LHCN-M2 (cell line): ENCODE data around the gene RPGRIP1. TPM values are rescaled to one million over a fixed set of nuclear protein-coding genes. Genes with fewer than 3 reads are reported as not detected.
A peak's percentile ranks its signal among the peaks of the same experiment; 100 is the strongest.
"Not testable (repeated sequence)": the region's sequence is repeated elsewhere in the genome, so short reads cannot be mapped to it uniquely, and the experiment has no call there.

Experiments
- DNase-seq: peaks from one replicate; pipeline ENCODE4 v3.0.0-alpha.2; 2012; ENCODE audit warnings: low read depth
- total RNA-seq: library from RNA; depleted of rRNA; stranded (reverse); fragments of >200 nt; gene quantifications from 2 replicates; pipeline ENCODE4 v1.2.3, GENCODE V29; 2014

Gene RPGRIP1
- total RNA-seq, 1 experiment from 2014 or later = not detected

DNA sequence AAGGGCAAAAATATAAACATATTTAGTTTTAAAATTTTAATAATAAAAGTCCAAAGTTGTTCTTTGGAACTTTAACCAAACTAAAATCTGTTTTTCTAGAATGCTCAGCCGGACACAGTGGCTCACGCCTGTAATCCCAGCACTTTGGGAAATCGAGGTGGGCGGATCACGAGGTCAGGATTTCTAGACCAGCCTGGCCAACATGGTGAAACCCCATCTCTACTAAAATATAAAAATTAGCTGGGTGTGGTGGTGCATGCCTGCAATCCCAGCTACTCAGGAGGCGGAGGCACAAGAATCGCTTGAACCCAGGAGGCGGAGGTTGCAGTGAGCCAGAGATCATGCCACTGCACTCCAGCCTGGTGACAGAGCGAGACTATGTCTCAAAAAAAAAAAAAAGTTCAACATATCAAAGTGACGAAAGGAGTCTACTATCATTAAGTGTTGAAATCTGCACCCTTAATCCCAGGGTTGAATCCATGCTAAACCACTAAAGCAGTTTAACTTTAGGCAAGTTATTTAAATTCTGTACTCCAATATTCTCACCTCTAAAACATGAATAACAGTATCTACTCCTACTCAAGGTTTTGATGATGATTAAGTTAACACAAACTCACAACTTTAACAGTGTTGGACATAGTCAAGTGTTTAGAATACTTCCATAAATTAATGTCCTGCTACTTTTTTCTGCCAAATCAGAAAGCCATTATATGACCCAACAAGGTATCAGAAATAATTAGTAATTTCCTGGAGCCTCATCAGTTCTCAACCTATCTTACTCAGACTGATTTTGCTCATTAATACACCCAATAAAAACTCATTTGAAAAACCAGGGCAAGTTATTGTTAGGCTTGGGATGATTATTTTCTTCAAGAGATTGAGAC lies 21.6 kb upstream of the RPGRIP1 start:
- DNase-seq = no peak

- no peak for DNase-seq
Measured at GRCh38 chr14:21258889-21259787, 20.7 kb upstream of the RPGRIP1 start.

GRCh38 chr14:21261824-21262223 lies 18.1 kb upstream of the RPGRIP1 start:
- DNase-seq = no peak

DNA sequence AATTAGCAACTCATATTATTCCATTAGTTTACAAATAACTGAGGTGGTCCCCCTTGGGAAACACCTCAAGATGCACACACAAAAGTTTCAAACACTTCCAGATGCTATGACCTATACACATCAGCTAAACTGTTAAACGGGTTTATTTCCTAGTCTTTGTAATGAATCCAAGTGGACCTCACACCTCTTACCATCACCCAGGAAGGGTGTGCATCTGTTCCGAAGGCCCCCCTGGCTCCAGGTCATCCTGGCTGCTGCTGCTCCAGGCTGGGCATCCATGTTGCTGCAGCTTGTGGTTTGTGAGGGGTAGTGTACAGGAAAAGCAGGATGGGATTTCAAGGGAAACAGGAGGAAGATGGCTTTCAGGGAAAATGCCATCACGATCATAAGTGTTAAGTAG lies 17.5 kb upstream of the RPGRIP1 start:
- DNase-seq = no peak

DNA sequence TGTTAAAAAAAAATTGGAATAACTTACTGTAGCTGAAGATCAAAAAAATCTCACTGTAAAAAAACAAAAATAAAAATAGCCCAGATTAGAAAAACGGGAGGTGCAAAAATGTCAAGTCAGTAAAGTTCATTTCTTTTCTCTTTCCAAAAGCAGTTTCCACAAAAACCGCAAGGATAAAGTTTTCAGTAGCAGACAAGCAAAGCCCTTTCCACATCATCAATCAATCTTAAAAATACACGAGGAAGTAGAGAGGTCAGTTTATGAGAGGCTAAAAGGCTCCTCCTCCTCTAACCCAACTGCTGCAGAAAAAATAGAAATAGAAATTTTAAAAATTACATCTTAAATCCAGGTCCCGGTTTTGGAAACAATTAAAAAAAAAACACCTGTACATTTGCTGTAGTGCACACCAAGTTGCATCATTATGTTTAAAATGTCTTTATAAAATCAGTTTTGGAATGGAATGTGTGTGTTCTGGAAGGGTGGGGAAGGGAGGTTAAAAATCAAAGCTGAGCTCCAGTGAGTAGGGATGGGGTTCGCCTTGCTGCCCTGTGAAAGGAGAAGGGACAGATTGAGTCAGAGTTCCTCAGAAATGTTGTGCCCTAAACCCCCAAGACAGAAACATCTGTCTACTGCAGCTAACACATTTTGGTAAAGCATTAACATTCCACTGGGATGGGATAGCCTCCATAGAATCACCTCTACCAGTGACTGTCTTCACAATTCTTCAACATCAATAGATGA lies 16.4 kb upstream of the RPGRIP1 start:
- DNase-seq = peak; percentile 38

- peak; percentile 81 for DNase-seq
Measured at GRCh38 chr14:21264025-21264801, 15.7 kb upstream of the RPGRIP1 start.

GRCh38 chr14:21267431-21267845 lies 12.4 kb upstream of the RPGRIP1 start:
- DNase-seq = peak; percentile 31

GRCh38 chr14:21267886-21268616 lies 11.8 kb upstream of the RPGRIP1 start:
- no peak for DNase-seq

DNA sequence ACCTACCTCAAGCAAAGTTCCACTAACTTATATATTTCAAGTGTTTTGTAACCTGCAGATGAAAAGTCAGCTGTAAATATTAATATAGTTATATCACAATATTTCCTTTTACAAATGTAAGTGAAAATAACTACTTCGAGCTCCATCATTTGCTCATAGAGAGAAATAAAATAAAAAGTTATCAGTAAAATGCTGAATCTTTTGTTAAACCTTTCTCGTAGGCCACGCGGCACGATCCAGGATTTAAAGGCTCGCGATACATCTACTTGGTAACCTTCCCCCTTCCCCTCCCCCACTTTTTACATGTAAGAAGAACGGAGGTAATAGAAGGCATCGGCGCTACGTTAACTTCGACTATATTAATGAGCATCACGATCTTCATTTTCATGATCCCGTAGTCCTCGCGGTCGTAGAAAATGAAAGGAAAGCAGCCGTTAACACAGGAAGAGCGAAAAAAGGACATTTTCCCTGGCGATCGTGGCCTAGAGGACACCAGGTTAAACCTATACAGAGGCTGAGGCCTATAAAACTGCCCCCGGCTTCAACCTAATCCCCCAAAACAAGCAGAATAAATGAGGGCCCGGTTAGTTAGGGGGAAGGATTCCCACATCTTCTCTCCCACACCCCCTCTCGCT lies 11.1 kb upstream of the RPGRIP1 start:
- peak; percentile 48 for DNase-seq

GRCh38 chr14:21269252-21270046 lies 10.4 kb upstream of the RPGRIP1 start, which contains the start of gene HNRNPC:
Gene HNRNPC, minus strand, starts transcription at chr14:21269442. Its CDS starts 35,249 bp downstream, at chr14:21234193.
- peak; percentile 100 for DNase-seq

DNA sequence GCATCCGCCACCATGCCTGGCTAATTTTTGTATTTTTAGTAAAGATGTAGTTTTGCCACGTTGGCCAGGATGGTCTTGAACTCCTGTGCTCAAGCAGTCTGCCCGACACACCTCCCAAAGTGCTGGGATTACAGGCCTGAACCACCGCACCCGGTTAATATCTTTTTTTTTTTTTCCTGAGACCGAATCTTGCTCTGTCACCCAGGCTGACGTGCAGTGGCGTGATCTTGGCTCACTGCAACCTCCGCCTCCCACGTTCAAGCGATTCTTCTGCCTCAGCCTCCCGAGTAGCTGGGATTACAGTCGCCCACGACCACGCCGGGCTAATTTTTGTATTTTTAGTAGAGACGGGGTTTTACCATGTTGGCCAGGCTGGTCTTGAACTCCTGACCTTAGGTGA lies 7.2 kb upstream of the RPGRIP1 start:
- DNase-seq = not testable (repeated sequence)

DNA sequence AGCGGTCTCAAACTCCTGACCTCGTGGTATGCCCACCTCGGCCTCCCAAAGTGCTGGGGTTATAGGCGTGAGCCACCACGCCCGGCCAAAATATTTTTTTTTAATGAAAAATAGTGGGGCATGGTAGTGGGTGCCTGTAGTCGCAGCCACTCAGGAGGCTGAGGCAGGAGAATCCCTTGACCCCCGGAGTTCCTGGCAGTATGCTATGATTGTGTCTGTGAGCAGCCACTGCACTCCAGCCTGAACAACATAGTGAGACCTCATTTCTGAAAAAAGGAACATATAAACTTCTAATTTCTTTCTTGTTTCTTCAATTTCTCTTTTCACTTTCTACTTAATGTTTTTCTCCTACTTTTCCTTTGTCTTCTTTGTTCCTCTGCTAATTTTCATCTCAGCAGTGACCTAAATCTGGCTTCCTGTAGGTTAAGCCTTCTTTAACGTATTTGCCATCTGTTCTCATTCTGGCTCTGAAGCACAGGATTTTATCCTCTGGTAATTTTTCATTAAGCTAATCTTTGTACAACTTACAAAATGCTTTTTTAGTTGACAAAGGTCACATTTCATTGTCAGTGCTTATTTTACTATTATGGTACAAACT lies 4.5 kb upstream of the RPGRIP1 start:
- no peak for DNase-seq

DNA sequence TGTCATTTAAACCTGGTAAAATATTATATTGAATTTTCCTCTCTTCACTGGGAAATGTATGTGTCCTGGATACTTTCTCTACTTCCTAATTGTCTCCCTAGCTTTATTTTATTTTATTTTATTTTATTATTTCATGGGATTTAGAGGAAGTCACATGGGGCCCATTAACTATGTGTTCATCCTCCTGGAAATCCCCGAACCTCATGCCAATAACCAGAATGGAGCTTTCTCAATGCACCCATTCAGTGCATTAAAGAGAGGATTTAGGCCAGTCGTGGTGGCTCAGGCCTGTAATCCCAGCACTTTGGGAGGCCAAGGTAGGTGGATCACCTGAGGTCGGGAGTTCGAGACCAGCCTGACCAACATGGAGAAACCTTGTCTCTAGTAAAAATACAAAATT lies 1.3 kb upstream of the RPGRIP1 start:
- no peak for DNase-seq

GRCh38 chr14:21281917-21282316 lies 2.0 kb downstream of the RPGRIP1 start:
- not testable (repeated sequence) for DNase-seq

DNA sequence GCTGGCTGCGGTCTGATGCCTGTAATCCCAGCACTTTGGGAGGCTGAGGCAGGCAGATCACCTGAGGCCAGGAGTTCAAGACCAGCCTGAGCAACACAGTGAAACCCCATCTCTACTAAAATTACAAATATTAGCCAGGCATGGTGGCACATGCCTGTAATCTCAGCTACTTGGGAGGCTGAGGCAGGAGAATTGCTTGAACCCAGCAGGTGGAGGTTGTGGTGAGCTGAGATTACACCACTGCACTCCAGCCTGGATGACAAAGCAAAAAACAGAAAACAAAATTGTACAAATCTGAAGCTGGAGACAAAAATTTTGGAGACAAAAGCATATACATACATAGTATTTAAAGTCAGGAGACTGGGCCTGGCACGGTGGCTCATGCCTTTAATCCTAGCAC lies 6.6 kb downstream of the RPGRIP1 start:
- not testable (repeated sequence) for DNase-seq

DNA sequence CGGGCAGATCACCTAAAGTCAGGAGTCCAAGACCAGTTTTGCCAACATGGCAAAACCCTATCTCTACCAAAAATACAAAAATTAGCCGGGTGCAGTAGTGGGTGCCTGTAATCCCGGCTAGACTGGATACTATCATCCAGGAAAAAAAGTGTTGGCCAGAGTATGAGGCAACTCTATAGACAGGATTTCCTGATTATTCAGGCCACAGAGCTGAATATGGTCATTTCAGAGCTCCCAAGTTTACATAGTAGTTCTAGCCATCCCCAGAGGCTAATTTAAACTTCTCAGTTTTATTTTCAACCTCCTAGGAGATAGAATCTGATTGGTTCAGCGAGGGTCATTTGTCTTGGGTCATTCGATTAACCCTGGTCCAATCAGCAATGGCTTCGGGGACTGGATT lies 7.3 kb downstream of the RPGRIP1 start:
- DNase-seq = no peak

GRCh38 chr14:21294026-21294425 lies 14.1 kb downstream of the RPGRIP1 start:
- DNase-seq = not testable (repeated sequence)

DNA sequence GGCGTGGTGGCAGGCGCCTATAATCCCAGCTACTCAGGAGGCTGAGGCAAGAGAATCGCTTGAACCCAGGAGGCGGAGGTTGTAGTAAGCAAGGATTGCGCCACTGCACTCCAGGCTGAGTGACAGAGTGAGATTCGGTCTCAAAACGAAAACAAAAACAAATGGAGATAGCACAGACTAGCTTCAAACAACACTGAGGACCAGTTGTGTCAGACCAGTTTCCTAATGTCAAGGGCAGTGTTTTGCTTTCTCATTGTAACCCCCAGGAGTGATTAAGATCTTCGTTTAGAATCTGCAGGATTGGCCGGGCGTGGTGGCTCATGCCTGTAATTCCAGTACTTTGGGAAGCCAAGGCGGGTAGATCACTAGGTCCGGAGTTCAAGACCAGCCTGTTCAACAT lies 18.5 kb downstream of the RPGRIP1 start:
- no peak for DNase-seq
